HG03521 (cell line): Measurements from ENCODE around the gene TWIST2.

Experiments
- ATAC-seq: cut with Tn5 transposase; IDR thresholded peaks from one replicate; pipeline ENCODE4 v1.9.1; 2021; ENCODE audit warnings: mild to moderate bottlenecking, moderate library complexity; ENCODE audit not compliant: unreplicated experiment

The TWIST2 gene

GRCh38 chr2:238835726-238836301 lies 12.1 kb upstream of the TWIST2 start:
- no peak for ATAC-seq

- ATAC-seq, result no peak
Observed at GRCh38 chr2:238838786-238839327, 9.0 kb upstream of the TWIST2 start.

GRCh38 chr2:238839428-238839827 lies 8.5 kb upstream of the TWIST2 start:
- no peak for ATAC-seq

- ATAC-seq, result no peak
Observed at GRCh38 chr2:238841542-238842164, 6.2 kb upstream of the TWIST2 start.

GRCh38 chr2:238843476-238843875 lies 4.4 kb upstream of the TWIST2 start:
- no peak for ATAC-seq

GRCh38 chr2:238845583-238846377 lies 2.1 kb upstream of the TWIST2 start:
- ATAC-seq, result no peak

- no peak for ATAC-seq
Observed at GRCh38 chr2:238846378-238846627, 1.6 kb upstream of the TWIST2 start.

- no peak for ATAC-seq
Observed at GRCh38 chr2:238846628-238847418, 1.1 kb upstream of the TWIST2 start.

- ATAC-seq, result no peak
Observed at GRCh38 chr2:238847419-238847801, 475 bp upstream of the TWIST2 start.

- no peak for ATAC-seq
Observed at GRCh38 chr2:238848691-238848975, 748 bp downstream of the TWIST2 start.

- no peak for ATAC-seq
Observed at GRCh38 chr2:238848976-238849853, 1.3 kb downstream of the TWIST2 start.

GRCh38 chr2:238850091-238850490 lies 2.2 kb downstream of the TWIST2 start:
- no peak for ATAC-seq

GRCh38 chr2:238851026-238851425 lies 3.1 kb downstream of the TWIST2 start:
- ATAC-seq, result no peak

- ATAC-seq, result no peak
Observed at GRCh38 chr2:238851761-238852160, 3.9 kb downstream of the TWIST2 start.

GRCh38 chr2:238852206-238852869 lies 4.5 kb downstream of the TWIST2 start:
- no peak for ATAC-seq

GRCh38 chr2:238853218-238853617 lies 5.3 kb downstream of the TWIST2 start:
- no peak for ATAC-seq

- ATAC-seq, result no peak
Observed at GRCh38 chr2:238853721-238854120, 5.8 kb downstream of the TWIST2 start.

- no peak for ATAC-seq
Observed at GRCh38 chr2:238854246-238854645, 6.4 kb downstream of the TWIST2 start.

- no peak for ATAC-seq
Observed at GRCh38 chr2:238854699-238855229, 6.9 kb downstream of the TWIST2 start.

- no peak for ATAC-seq
Observed at GRCh38 chr2:238855299-238855698, 7.4 kb downstream of the TWIST2 start.
